ENCODE measurements around the gene PI4KA. TPM values are rescaled to one million over a fixed set of nuclear protein-coding genes. Genes with fewer than 3 reads are reported as not detected.
A peak's percentile ranks its signal among the peaks of the same experiment; 100 is the strongest.

PI4KA gene
- total RNA-seq, 2 donors from 2014 or later = 72.1 to 96.0 TPM

DNA sequence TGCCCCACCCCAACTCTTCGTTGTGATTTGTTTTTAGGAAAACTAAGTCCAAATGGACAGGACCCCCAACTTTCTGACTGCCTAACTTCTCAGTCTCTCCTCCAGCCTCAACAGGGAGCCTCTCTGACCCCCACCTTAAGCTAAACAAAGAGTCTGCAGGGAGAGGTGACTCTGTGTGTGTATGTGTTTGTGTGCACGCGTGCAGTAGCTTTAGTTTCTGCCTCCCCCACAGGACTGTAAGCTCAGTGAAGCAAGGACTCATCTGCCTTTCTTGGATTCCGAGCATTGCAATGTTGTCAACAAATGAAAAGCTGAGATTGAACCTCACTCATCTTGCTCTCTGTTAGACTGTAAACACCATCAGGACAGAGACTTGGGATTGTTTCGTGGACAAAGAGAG is 8.1 kb upstream of the PI4KA start:
- Mint-ChIP-seq H3K27ac (peak overlapping the region; percentile 82), H3K4me3 (peak overlapping the region; percentile 66), H3K27me3 (no peaks in the 10 kb centered on the region), H3K9me3 (no peaks in the 10 kb centered on the region), H3K4me1 (peaks cover 23% of the 10 kb centered on the region), H3K36me3 (ENCODE audit: low read depth) (peaks cover 41% of the 10 kb centered on the region)
- ATAC-seq (replicated peaks) = no peak

- H3K4me1 Mint-ChIP-seq = peaks cover 23% of the 10 kb centered on the region
- peaks cover 39% of the 10 kb centered on the region for H3K36me3 Mint-ChIP-seq (ENCODE audit: low read depth)
- ATAC-seq (replicated peaks) = no peak
- peak overlapping the region; percentile 82 for H3K27ac Mint-ChIP-seq
- H3K4me3 Mint-ChIP-seq = no peak overlapping the region
- no peaks in the 10 kb centered on the region for H3K9me3 Mint-ChIP-seq
- H3K27me3 Mint-ChIP-seq = no peaks in the 10 kb centered on the region
Observed at GRCh38 chr22:20865875-20866445, 7.3 kb upstream of the PI4KA start.

DNA sequence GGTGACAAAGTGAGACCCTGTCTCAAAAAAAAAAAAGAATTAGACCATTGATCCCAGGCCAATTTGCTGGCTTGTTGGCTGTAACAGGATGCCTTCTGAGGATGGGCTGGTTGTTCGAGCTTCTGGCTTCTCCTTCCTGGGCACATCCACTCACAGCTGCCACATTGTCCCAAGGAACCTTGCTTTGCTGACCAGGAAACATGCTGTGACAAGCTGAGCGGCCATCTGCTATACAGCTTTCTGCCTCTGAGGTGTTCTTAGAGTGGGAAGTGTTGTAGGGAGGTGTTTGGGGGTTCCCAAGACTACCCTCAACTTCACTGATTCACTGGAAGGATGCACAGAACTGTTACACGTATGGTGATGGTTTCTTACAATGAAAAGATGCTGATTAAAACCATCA is 6.7 kb upstream of the PI4KA start:
- Mint-ChIP-seq H3K27ac (no peak overlapping the region), H3K4me3 (no peak overlapping the region), H3K36me3 (ENCODE audit: low read depth) (peaks cover 36% of the 10 kb centered on the region), H3K4me1 (peaks cover 23% of the 10 kb centered on the region), H3K9me3 (no peaks in the 10 kb centered on the region), H3K27me3 (no peaks in the 10 kb centered on the region)
- ATAC-seq (replicated peaks) = no peak

GRCh38 chr22:20864186-20864908 is 5.7 kb upstream of the PI4KA start:
- Mint-ChIP-seq H3K4me1 (peaks cover 27% of the 10 kb centered on the region), H3K9me3 (no peaks in the 10 kb centered on the region), H3K4me3 (no peak overlapping the region), H3K27me3 (no peaks in the 10 kb centered on the region), H3K36me3 (ENCODE audit: low read depth) (peaks cover 31% of the 10 kb centered on the region), H3K27ac (peak overlapping the region; percentile 63)
- no peak for ATAC-seq (replicated peaks)

- ATAC-seq (replicated peaks) = no peak
- H3K27ac Mint-ChIP-seq = peak overlapping the region; percentile 63
- peaks cover 31% of the 10 kb centered on the region for H3K36me3 Mint-ChIP-seq (ENCODE audit: low read depth)
- peaks cover 27% of the 10 kb centered on the region for H3K4me1 Mint-ChIP-seq
- no peaks in the 10 kb centered on the region for H3K9me3 Mint-ChIP-seq
- H3K27me3 Mint-ChIP-seq = no peaks in the 10 kb centered on the region
- no peak overlapping the region for H3K4me3 Mint-ChIP-seq
Observed at GRCh38 chr22:20863366-20863765, 4.8 kb upstream of the PI4KA start.

GRCh38 chr22:20862540-20862939 is 3.9 kb upstream of the PI4KA start:
- Mint-ChIP-seq H3K4me3 (no peak overlapping the region), H3K27ac (peak overlapping the region; percentile 5), H3K27me3 (no peaks in the 10 kb centered on the region), H3K9me3 (no peaks in the 10 kb centered on the region), H3K4me1 (peaks cover 30% of the 10 kb centered on the region), H3K36me3 (ENCODE audit: low read depth) (peaks cover 31% of the 10 kb centered on the region)
- ATAC-seq (replicated peaks) = no peak

DNA sequence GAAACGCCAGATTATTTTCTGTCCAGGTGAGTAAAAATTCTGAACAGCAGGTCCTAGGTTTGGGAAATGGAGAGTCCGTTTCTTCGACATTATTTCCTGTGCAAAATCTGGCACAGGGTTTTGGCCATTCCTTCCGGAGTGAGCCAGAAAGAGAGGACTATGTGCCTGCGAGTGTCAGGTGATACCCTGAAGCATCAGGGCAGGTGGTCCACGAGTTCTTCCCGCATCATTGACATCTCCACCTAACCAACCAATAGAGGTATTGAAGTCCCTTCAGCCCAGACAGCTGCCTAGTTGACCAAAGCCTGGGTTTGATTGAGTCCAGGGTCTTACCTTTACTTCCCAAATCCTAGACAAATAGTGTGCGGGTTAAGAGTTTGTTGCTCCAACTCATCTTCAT is 1.0 kb upstream of the PI4KA start:
- H3K27me3 Mint-ChIP-seq = no peaks in the 10 kb centered on the region
- H3K4me1 Mint-ChIP-seq = peaks cover 27% of the 10 kb centered on the region
- H3K9me3 Mint-ChIP-seq = no peaks in the 10 kb centered on the region
- peak overlapping the region; percentile 96 for H3K27ac Mint-ChIP-seq
- no peak for ATAC-seq (replicated peaks)
- peaks cover 31% of the 10 kb centered on the region for H3K36me3 Mint-ChIP-seq (ENCODE audit: low read depth)
- H3K4me3 Mint-ChIP-seq = peak overlapping the region; percentile 97

DNA sequence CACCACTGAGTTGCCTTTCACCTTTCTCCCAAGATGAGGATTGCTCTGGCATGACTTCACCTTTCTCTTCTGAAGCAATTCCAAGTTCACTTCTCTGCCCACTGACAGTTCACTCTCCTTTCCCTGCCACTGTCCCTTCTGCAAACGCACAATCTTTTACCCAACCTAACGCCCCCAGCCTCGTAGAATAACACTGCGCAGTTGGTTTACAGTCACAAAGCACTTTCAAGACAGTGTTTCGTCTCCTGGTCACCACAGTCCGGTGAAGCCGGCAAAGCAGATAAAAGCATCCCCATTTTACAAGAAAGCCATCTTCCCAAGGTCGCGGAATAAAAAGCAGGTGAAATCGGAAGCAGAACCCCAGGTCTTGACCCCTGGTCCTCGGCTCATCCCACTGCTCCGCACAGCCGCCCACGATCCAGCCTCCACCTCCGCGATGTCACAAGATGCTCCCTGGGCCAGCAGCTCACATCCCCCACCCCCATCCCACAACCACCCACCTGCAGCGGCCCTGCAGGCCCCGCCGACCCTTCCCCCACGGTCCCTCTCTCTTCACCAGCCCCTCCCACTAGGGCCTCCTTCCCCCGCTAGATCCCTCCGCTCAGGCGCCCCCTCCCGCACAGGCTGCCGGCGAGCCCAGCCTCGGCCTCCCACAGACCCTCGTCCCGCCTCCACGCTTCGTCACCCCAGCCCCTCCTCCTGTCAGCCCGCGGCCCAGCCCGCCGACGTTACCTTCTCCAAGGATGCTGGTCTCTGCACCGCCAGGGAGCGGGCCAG is 585 bp downstream of the PI4KA start:
- Mint-ChIP-seq H3K4me3 (peak overlapping the region; percentile 97), H3K4me1 (peaks cover 33% of the 10 kb centered on the region), H3K9me3 (no peaks in the 10 kb centered on the region), H3K27ac (peak overlapping the region; percentile 96), H3K27me3 (no peaks in the 10 kb centered on the region), H3K36me3 (ENCODE audit: low read depth) (peaks cover 20% of the 10 kb centered on the region)
- peak; percentile 69 for ATAC-seq (replicated peaks)

- Mint-ChIP-seq H3K36me3 (ENCODE audit: low read depth) (peaks cover 13% of the 10 kb centered on the region), H3K27me3 (no peaks in the 10 kb centered on the region), H3K9me3 (no peaks in the 10 kb centered on the region), H3K4me3 (peak overlapping the region; percentile 97), H3K4me1 (peaks cover 32% of the 10 kb centered on the region), H3K27ac (no peak overlapping the region)
- no peak for ATAC-seq (replicated peaks)
Observed at GRCh38 chr22:20857247-20857643, 1.4 kb downstream of the PI4KA start.

GRCh38 chr22:20853236-20853660 is 5.4 kb downstream of the PI4KA start:
- Mint-ChIP-seq H3K4me1 (peaks cover 30% of the 10 kb centered on the region), H3K27me3 (no peaks in the 10 kb centered on the region), H3K9me3 (no peaks in the 10 kb centered on the region), H3K4me3 (no peak overlapping the region), H3K27ac (peak overlapping the region; percentile 37), H3K36me3 (ENCODE audit: low read depth) (no peaks in the 10 kb centered on the region)
- ATAC-seq (replicated peaks) = no peak

DNA sequence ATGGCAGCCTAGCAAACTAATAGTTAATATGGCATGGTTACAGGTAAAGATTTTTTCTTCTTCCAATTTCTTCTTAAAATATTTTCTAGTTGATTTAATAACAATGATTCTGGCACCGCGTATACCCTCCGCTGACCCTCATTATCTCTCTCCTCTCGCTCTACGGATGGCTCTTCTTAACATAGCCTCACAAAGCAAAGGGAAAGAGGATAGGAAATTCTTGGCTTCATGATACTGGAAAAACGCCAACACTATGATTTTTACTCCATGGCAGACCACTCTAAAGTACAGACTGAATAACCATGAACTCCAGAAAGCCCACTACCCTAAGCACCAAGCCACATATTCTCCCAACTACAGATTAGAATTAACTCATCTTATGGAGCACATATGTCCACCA is 6.1 kb downstream of the PI4KA start:
- Mint-ChIP-seq H3K27me3 (no peaks in the 10 kb centered on the region), H3K27ac (peak overlapping the region; percentile 37), H3K4me1 (peaks cover 25% of the 10 kb centered on the region), H3K9me3 (no peaks in the 10 kb centered on the region), H3K4me3 (no peak overlapping the region), H3K36me3 (ENCODE audit: low read depth) (no peaks in the 10 kb centered on the region)
- ATAC-seq (replicated peaks) = no peak

DNA sequence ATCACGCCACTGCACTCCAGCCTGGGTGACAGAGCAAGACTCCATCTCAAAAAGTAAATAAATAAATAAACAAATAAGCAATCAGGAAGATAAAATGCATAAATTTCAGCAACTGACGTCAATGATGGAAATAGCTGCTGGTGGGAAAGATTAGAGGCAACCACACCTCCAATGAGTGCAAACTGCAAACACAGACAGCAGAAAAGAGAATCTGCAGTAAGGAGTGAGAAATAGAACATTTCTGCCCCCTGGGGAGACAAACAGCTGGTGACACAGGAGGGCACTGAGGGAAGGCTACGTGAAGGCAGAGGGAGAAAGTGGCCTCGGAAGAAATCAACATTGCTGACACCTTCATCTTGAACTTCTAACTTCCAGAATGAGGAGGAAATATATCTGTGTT is 6.5 kb downstream of the PI4KA start:
- Mint-ChIP-seq H3K9me3 (no peaks in the 10 kb centered on the region), H3K4me1 (peaks cover 23% of the 10 kb centered on the region), H3K36me3 (ENCODE audit: low read depth) (no peaks in the 10 kb centered on the region), H3K27me3 (no peaks in the 10 kb centered on the region), H3K4me3 (no peak overlapping the region), H3K27ac (peak overlapping the region; percentile 37)
- ATAC-seq (replicated peaks) = no peak

DNA sequence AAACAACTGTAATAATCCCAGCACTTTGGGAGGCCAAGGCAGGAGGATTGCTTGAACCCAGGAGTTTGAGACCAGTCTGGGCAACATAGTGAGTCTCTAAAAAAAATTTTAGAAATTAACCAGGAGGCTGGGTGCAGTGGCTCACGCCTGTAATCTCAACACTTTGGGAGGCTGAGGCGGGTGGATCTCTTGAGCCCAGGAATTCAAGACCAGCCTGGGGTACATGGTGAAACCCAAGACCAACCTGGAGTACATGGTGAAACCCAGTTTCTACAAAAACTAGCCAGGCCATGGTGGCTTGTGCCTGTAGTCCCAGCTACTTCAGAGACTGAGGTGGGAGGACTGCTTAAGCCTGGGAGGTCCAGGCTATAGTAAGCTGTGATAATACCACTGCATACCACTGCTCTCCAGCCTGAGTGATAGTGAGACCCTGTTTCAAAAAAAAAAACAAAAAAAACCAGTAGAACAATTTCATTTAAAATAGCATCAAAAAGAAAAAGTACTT is 11.2 kb downstream of the PI4KA start:
- H3K9me3 Mint-ChIP-seq = no peaks in the 10 kb centered on the region
- H3K4me1 Mint-ChIP-seq = peaks cover 13% of the 10 kb centered on the region
- H3K27ac Mint-ChIP-seq = no peak overlapping the region
- H3K4me3 Mint-ChIP-seq = no peak overlapping the region
- no peaks in the 10 kb centered on the region for H3K36me3 Mint-ChIP-seq (ENCODE audit: low read depth)
- H3K27me3 Mint-ChIP-seq = no peaks in the 10 kb centered on the region
- no peak for ATAC-seq (replicated peaks)

GRCh38 chr22:20844055-20845037 is 14.3 kb downstream of the PI4KA start:
- ATAC-seq (replicated peaks) = no peak
- peaks cover 35% of the 10 kb centered on the region for H3K4me1 Mint-ChIP-seq
- H3K4me3 Mint-ChIP-seq = no peak overlapping the region
- H3K27ac Mint-ChIP-seq = peak overlapping the region; percentile 38
- H3K36me3 Mint-ChIP-seq (ENCODE audit: low read depth) = no peaks in the 10 kb centered on the region
- no peaks in the 10 kb centered on the region for H3K9me3 Mint-ChIP-seq
- no peaks in the 10 kb centered on the region for H3K27me3 Mint-ChIP-seq
